CD4-positive, alpha-beta T cell treated with Interleukin-6 for 4 hours (primary cell): Measurements from ENCODE around the gene SAP130.
"Not testable (repeated sequence)": the region's sequence is repeated elsewhere in the genome, so short reads cannot be mapped to it uniquely, and the experiment has no call there.

Experiments
- DNase-seq: peaks from one replicate; pipeline ENCODE4 v3.0.0-alpha.2; 2020; ENCODE audit warnings: mixed read lengths

Gene SAP130

DNA sequence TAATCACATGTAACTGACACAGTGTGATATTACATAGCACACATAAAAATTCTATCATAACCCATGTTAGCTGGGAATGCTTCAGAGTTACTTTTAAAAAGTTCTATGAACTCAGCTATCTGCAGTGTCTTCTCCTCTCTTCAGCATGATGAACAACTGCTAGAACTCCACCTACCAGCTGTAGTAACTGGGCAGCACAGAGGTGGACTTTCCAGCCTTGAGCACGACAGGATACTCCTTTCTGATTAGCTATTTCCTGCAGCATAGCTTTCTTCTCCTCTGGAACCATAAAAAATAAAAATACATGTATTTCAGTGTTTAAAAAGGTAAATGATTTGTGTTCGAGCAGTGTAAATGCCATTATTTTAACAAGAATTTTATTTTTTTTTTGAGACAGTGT lies 82.6 kb downstream of the SAP130 start:
- DNase-seq = no peak

DNA sequence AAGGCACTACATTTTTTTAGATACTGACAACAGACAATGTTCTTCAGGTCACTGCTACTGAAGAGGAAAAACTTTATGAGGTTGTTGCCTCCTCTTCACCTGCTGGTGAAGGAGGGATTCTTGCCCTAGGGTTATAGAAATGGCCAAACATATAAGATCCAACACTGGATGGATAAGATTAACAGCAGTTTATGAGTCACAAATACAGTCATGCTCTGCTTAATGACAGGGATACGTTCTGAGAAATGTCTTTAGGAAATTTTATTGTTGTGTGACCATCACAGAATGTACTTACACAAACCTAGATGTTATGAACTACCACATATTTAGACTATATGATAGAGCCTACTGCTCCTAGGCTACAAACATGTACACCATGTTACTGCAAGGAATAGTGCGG lies 84.7 kb downstream of the SAP130 start:
- no peak for DNase-seq

DNA sequence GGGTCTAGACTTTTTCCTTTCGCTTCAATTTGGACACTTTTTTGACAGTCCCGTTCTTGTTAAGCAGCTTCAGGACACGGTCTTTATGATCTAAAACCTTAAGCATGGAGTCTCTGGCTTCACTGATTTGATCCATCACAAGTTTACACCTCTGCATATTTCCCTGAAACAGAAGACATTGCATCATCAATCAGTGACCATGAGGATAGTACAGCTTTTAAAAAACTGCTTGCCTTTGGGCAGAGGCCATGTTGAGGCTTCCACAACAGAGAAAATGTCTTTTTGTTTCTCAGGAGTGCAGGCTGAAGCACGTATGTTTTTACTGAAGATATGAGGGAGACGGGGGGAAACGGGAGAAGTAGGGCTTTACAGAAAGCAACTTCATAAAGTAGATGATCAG lies 85.9 kb downstream of the SAP130 start:
- no peak for DNase-seq

DNA sequence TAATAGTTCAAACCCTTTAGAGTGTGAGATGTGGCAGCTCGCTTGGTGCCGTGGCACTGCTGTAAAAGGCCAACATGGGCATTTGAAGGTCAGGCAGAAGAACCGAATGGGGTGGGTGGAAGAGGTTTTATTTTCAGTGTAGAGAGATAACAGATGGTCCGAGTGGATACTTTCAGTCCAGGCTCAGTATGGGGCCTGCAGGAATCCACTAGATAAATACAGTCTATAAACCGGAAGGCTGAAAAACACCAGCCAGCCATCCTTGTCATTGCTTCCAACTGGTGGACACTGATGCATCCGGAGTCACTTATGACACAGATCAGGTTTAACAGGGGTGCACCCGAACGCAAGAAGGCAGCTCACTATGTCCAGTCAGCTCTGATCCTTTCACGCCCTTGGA lies 86.4 kb downstream of the SAP130 start:
- DNase-seq = no peak

- no peak for DNase-seq
Observed at GRCh38 chr2:127940641-127941040, 87.2 kb downstream of the SAP130 start.

GRCh38 chr2:127935337-127935736 lies 92.5 kb downstream of the SAP130 start:
- DNase-seq = no peak

GRCh38 chr2:127932199-127932876 lies 95.5 kb downstream of the SAP130 start:
- DNase-seq = no peak

- no peak for DNase-seq
Observed at GRCh38 chr2:127929449-127929848, 98.4 kb downstream of the SAP130 start.

GRCh38 chr2:127927384-127927783 lies 100.5 kb downstream of the SAP130 start:
- no peak for DNase-seq

GRCh38 chr2:127917916-127918315 lies 109.9 kb downstream of the SAP130 start:
- no peak for DNase-seq

- no peak for DNase-seq
Observed at GRCh38 chr2:127913808-127914457, 113.9 kb downstream of the SAP130 start.

DNA sequence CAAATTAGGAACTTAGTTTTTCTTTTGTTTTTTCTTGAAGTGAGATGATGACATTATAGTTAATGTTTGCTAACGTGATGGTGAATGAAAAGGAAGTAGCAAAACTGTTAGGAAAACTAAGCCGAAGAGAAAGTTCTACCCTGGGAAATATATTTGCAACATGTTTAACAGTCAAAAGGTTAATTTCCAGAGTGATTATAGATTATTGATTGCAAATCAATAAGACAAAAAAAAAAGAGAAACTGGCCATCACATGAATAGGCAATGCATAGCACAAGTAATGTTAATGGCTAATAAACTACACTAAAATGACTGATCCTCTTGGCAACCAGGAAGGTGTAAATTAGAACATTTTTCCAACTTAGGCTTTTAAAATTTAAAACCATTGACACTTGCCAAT lies 116.1 kb downstream of the SAP130 start:
- DNase-seq = no peak

DNA sequence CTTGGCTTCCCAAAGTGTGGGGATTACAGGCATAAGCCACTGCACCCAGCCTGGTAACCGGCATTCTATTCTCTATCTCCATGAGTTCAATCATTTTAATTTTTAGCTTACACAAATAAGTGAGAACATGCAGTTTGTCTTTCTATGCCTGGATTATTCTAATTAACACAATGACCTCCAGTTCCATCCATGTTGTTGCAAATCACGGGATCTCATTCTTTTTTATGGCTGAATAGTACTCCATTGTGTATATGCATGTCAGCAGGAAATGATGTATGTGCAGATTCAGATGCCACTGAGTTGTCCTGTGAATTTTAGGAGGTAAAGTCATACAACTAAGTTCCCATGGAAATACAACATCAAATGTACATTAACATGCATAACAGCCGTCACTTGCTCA lies 117.4 kb downstream of the SAP130 start:
- no peak for DNase-seq

DNA sequence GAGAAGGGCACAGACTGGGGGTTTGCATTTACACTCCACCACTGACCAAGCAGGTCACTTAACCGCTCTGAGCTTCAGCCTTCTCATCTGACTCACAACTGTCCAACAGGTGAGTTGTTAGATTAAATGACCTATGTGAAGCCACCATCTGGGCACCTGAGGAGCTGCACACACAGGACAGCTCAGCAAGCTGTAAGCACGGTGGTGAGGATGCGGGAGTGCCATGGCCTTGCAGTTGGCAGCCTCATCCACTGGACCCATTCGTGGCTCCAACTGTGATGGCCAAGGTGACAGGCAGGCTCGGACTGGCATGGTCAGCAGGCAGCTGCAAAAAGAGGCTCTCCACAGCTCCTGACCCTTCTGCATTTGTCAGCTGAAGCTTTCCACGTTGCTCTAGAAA lies 118.8 kb downstream of the SAP130 start:
- DNase-seq = no peak

DNA sequence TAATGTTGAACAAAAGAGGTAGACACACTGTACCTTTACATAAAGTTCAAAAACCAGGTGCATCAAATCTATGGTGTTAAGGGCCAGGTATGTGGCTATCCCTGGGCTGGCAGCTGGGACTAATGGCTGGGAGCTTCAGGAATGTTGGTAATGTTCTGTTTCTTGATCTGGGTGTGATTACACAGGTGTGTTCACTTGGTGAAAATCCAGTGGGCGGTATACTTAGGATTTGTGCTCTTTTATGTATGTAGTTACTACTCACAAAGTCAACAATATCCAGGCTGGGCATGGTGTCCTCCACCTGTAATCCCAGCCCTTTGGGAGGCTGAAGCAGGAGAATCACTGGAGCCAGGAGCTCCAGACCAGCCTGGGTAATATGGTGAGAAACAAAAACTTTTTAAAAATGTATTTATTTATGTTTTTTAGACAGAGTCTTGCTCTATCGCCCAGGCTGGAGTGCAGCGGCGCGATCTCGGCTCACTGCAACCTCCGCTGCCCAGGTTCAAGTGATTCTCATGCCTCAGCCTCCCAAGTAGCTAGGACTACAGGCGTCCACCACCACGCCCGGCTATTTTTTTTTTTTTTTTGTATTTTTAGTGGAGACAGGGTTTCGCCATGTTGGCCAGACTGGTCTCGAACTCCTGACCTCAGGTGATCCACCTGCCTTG lies 120.0 kb downstream of the SAP130 start:
- not testable (repeated sequence) for DNase-seq

DNA sequence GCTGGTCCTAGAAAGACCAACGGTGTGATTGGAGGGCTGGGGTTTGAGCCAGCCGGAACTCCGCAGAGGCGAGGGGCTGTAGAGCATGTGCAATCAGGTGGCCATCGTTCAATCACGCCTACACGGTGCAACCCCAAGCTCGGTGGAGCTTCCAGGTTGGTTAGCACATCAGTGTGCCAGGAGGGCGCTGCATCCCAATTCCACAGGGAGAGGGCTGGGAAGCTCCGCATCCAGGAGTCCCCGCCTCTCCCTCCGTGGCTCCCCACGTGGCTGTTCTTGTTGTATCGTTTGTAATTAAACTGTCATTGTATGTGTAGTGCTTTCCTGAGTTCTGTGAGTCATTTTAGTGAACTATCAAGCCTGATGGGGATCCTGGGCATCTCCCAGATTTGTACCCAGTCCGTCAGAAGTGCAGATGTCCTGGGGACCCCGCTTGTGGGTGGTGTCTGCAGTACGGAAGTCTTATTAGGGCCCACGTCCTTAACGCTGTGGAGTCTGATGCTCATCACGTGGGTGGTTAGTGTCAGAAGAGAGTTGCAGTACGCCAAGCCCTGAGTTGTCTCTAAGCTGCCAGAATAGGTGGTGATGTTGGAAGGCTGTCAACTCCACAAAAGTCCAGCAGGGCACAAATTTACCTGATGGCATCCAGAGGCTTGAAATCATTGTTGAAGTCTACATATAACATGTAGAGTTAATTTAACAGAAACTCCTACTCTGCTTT lies 121.5 kb downstream of the SAP130 start:
- DNase-seq = no peak

DNA sequence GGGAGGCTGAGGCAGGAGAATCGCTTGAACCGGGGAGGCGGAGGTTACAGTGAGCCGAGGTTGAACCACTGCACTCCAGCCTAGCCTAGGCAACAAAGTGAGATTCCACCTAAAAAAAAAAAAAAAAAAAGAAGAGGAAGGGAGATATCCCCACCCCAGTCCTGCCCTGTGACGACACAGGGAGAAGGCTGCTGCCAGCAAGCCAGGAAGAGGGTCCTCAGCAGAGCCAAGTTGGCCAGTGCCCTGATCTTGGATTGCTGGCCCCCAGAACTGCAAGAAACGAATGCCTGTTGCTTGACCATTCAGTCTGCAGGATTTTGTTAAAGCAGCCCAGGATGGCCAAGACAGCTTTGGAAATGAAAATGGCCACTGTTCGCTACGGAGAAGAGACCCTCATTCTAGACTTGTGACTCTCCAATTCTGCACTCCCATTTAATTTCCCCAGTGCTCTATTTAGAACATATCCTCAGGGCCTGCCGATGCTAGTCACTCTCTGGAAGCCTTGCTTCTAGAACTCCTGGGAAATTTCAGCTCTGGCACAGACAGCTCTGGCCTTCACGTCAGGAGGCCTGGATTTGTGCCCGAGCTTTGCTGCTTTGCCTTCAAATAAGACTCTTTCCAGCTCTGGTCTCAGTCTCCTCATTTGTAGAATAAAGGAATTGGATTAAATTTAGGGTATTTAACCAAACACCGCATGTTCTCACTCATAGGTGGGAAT lies 126.4 kb downstream of the SAP130 start:
- no peak for DNase-seq

- no peak for DNase-seq
Observed at GRCh38 chr2:127897531-127898211, 130.2 kb downstream of the SAP130 start.

DNA sequence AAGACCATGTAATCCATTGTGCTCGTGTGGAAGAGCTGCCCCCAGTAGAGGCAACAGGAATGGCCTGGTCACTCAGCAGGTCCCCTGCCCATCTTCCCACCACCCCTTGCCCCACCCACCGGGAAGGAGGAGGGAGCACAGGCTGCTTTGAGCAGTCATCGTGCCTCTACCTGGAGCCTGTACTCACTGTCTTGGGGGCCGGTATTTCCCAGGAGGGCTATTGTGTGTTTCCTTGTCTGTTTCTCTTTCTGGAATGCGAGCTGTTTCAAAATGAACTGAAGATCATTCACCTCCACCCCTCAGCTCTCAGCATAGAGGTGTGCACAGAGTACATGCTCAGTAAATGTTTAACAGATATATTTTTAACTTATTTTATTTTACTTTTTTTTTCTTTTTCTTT lies 134.4 kb downstream of the SAP130 start:
- DNase-seq = no peak

DNA sequence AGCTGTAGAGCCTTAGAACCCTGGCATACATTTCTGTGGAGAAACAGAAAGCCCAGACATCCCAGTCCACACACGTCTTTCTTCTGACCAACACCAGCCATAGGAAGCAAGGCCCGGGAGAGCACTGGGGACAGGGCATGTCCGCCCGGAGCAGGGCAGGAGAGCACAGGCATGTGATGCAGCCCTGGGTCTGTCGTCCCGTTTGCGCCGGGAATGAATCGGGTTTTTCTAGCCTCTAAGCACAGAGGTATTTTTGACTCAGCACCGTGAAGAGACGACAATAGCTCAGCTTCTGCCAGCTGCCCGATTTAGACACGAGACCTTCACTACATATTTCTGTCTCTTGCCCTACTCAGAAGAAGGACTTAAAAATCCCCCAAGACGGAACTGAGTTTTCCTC lies 134.8 kb downstream of the SAP130 start:
- DNase-seq = no peak

- DNase-seq = no peak
Observed at GRCh38 chr2:127891811-127892210, 136.0 kb downstream of the SAP130 start.
